ENCODE results near the gene ZNF600. TPM values are rescaled to one million over a fixed set of nuclear protein-coding genes. Genes with fewer than 3 reads are reported as not detected.
"Not testable (repeated sequence)": the region's sequence is repeated elsewhere in the genome, so short reads cannot be mapped to it uniquely, and the experiment has no call there.

ZNF600 gene
- total RNA-seq, 4 donors from 2014 or later: 4.8 to 15.0 (median 5.5) TPM

DNA sequence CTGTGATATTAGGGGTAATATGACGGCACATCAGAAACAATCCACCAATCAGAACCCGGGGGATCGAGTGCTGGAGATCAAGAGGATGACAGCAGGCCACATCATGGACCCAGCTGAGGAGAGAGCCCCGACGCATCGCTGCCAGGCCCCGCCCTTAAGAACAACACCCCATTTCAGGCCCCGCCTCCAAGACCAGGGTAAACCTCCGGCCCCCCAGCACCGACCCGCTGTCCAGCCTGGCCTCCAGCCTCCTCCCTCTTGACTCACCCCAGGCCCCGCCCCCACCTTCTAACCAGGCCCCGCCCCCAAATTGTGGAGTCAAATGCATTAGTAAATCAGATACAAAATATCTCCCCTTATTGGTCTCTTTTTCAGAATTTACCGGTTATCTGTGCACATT lies 47.0 kb downstream of the ZNF600 start:
- peaks cover 12 to 15% (median 15%) of the 10 kb centered on the region in 4 donors for H3K4me1 ChIP-seq
- no peak overlapping the region for H3K4me3 ChIP-seq
- WGBS: 90% methylated on average over 14 of the region's 14 CpGs
- TF ChIP-seq EP300 (IDR thresholded peaks at IDR 0.05) (no peak), POLR2AphosphoS5 (IDR thresholded peaks at IDR 0.05) (no peak), POLR2A (IDR thresholded peaks at IDR 0.05; ENCODE audit: low read depth) (no peak)
- TF ChIP-seq, protein P1, sequence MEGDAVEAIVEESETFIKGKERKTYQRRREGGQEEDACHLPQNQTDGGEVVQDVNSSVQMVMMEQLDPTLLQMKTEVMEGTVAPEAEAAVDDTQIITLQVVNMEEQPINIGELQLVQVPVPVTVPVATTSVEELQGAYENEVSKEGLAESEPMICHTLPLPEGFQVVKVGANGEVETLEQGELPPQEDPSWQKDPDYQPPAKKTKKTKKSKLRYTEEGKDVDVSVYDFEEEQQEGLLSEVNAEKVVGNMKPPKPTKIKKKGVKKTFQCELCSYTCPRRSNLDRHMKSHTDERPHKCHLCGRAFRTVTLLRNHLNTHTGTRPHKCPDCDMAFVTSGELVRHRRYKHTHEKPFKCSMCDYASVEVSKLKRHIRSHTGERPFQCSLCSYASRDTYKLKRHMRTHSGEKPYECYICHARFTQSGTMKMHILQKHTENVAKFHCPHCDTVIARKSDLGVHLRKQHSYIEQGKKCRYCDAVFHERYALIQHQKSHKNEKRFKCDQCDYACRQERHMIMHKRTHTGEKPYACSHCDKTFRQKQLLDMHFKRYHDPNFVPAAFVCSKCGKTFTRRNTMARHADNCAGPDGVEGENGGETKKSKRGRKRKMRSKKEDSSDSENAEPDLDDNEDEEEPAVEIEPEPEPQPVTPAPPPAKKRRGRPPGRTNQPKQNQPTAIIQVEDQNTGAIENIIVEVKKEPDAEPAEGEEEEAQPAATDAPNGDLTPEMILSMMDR (IDR thresholded peaks at IDR 0.05): no peak
- DNase-seq (ENCODE audit: extremely low spot score): no peak
- no peak overlapping the region for H3K27ac ChIP-seq (replicated peaks in 1 of 4)
- peaks cover 0 to 8% (median 0%) of the 10 kb centered on the region in 4 donors for H3K27me3 ChIP-seq
- H3K36me3 ChIP-seq: no peaks in the 10 kb centered on the region
- no peaks in the 10 kb centered on the region for H3K9me3 ChIP-seq
- intact Hi-C loops (cut with DNase I): loop anchor here (5.0 kb wide), 1 partner anchor 48 kb away; the partner anchor contains the start of gene ZNF600

DNA sequence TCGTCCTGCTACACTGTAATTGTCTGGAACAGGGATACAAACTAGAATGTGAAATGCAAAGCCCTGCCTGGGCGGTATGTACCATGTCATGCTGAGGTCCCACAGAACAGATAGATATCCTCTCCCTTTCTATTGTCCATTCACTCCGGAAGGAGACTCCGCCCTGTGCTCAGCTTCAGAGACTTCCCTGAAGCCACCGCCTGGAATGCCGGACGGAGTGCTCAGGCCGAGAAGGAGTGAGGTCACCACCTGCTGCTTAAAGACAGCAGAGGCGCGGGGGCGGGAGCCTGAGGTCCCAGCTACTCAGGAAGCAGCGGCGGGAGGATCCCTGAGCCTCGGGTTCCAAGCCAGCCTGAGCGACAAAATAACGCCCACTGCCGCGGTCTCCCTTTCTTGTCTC lies 50.9 kb downstream of the ZNF600 start:
- DNase-seq (ENCODE audit: extremely low spot score): no peak
- 58% methylated on average over 18 of the region's 18 CpGs for WGBS
- H3K9me3 ChIP-seq: no peaks in the 10 kb centered on the region
- H3K27me3 ChIP-seq: no peaks in the 10 kb centered on the region
- peak overlapping the region; percentile 64 to 83 (median 74) for H3K4me3 ChIP-seq
- peaks cover 22 to 31% (median 28%) of the 10 kb centered on the region in 4 donors for H3K4me1 ChIP-seq
- peaks cover 0 to 1% (median 0%) of the 10 kb centered on the region in 4 donors for H3K36me3 ChIP-seq
- intact Hi-C loops (cut with DNase I): loop anchor here (5.0 kb wide), 1 partner anchor 52 kb away; the partner anchor contains the start of gene ZNF600
- peak overlapping the region; percentile 74 to 92 (median 86) for H3K27ac ChIP-seq (replicated peaks in 1 of 4)
- TF ChIP-seq, protein P1 (IDR thresholded peaks at IDR 0.05): no peak
- TF ChIP-seq POLR2AphosphoS5 (IDR thresholded peaks at IDR 0.05) (peak; percentile 38 to 67), EP300 (IDR thresholded peaks at IDR 0.05) (no peak), POLR2A (IDR thresholded peaks at IDR 0.05; ENCODE audit: low read depth) (no peak)

DNA sequence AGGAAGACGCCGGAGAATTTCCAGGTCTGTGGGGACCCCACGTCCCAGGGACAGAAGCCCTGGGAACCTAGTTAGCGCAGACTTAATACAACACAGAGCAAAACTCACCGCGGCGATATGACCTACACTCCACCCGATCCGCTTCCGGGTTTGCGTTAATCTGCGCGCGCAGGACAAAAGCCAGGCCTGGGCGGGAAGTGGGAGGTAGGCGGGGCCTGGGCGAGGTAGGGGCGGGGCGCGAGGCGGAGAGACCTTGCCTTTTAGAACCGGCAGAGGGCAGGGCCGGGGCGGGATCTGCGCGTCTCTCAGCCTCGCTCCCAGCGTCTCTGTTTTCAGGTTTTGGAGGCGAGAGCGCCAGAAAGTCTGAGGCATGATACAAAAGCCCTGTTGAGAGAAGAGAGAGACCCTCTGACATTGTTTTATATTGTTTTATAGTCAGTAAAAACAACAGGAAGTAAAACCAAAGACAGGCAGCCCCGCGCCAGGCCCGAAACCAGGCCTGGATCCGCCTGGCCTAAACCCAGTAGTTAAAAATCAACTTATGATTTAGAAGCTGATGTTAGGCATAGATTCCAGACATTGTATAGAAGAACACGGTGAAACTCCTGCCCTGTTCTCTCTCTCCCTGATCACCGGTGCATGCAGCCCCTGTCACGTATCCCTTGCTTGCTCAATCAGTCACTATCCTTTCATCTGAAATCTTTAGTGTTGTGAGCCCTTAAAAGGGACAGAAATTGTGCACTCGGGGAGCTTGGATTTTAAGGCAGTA lies 51.5 kb downstream of the ZNF600 start, which contains the start of gene ZNF611:
TSS of gene ZNF611 (minus strand) at position 152 of the 769 bp plus-strand sequence. CDS start 19,150 bp downstream, outside the sequence.
- intact Hi-C loops (cut with DNase I): loop anchor here (5.0 kb wide), 2 partner anchors 43 to 52 kb away; partner anchors contain the start of gene ZNF600
- DNase-seq (ENCODE audit: extremely low spot score): peak; percentile 100

DNA sequence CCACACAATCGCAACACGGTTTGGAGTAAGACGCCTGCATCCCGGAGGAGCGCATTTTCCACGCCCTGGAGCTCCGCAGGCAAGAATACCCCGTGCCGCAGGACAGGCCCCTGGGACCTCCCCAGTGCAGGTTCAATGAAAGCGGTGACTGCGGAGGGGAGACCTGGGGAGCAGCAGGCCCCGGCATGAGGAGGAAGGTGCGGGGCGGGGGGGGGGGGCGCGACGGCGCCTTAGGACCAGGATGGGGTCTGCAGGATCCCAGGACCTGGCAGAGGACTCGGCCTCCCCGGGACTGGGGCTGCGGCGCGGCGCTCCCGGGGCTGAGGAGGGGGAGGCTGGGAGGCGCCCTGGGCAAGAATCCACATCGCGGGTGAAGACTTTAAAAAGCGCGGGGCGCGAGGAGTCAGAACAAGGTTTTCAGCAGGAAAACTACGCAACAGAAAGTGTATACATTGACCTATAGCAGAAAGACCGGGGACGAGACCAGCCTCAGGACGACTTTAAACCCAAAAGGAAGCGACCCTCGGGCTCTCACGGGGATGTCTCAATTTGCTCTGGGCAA lies 52.2 kb downstream of the ZNF600 start:
- TF ChIP-seq POLR2AphosphoS5 (IDR thresholded peaks at IDR 0.05) (no peak), EP300 (IDR thresholded peaks at IDR 0.05) (no peak), POLR2A (IDR thresholded peaks at IDR 0.05; ENCODE audit: low read depth) (no peak)
- TF ChIP-seq, protein P1 (IDR thresholded peaks at IDR 0.05): no peak
- Histone ChIP-seq H3K27ac (replicated peaks in 1 of 4) (peak overlapping the region; percentile 74 to 92 (median 86)), H3K36me3 (peaks cover 0 to 4% (median 0%) of the 10 kb centered on the region in 4 donors), H3K27me3 (no peaks in the 10 kb centered on the region), H3K4me3 (peak overlapping the region; percentile 64 to 83 (median 74)), H3K9me3 (no peaks in the 10 kb centered on the region), H3K4me1 (peaks cover 22 to 31% (median 28%) of the 10 kb centered on the region in 4 donors)
- no peak for DNase-seq (ENCODE audit: extremely low spot score)
- intact Hi-C loops (cut with DNase I): loop anchor here (5.0 kb wide), 1 partner anchor 42 kb away; no protein-coding TSS in a partner anchor
- under 1% methylated on average over 39 of the region's 39 CpGs for WGBS

More for the DNA sequence above, 51.5 kb downstream of the ZNF600 start, which contains the start of gene ZNF611:
- peaks cover 22 to 31% (median 28%) of the 10 kb centered on the region in 4 donors for H3K4me1 ChIP-seq
- TF ChIP-seq POLR2AphosphoS5 (IDR thresholded peaks at IDR 0.05): peak; percentile 93 to 96
- no peak for TF ChIP-seq EP300 (IDR thresholded peaks at IDR 0.05)
- TF ChIP-seq POLR2A (IDR thresholded peaks at IDR 0.05; ENCODE audit: low read depth): peak; percentile 63
- TF ChIP-seq, protein P1 (IDR thresholded peaks at IDR 0.05): peak; percentile 52 to 70 (median 67)
- peaks cover 0 to 4% (median 0%) of the 10 kb centered on the region in 4 donors for H3K36me3 ChIP-seq
- H3K27ac ChIP-seq (replicated peaks in 1 of 4): peak within 1 kb of the TSS; percentile 74 to 92 (median 86)
- H3K27me3 ChIP-seq: no peaks in the 10 kb centered on the region
- H3K9me3 ChIP-seq: no peaks in the 10 kb centered on the region
- WGBS: 10% methylated on average over 31 of the region's 38 CpGs
- H3K4me3 ChIP-seq: peak within 1 kb of the TSS; percentile 64 to 83 (median 74)

DNA sequence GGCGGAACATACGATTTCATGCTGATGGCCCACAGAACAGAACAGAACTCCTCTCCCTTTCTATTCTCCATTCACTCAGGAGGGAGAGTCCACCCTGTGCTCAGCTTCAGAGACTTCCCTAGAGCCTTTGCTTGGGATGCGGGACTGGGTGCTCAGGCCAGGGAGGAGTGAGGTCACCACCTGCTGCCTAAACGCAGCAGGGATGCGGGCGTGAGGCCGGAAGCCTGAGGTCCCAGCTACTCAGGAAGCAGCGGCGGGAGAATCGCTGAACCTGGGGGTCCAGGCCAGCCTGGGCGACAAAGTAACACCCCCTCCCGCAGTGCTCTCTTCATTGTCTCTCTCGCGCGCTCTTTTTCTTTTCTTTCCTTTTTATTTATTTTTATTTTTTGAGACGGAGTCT lies 60.5 kb downstream of the ZNF600 start:
- peaks cover 13 to 64% (median 45%) of the 10 kb centered on the region in 4 donors for H3K36me3 ChIP-seq
- H3K4me1 ChIP-seq; DNase-seq (ENCODE audit: extremely low spot score); H3K27me3 ChIP-seq; intact Hi-C loops (cut with DNase I); H3K4me3 ChIP-seq; H3K9me3 ChIP-seq; H3K27ac ChIP-seq (replicated peaks in 1 of 4): not testable (repeated sequence)
- 91% methylated on average over 16 of the region's 16 CpGs for WGBS

Measured in esophagus muscularis mucosa (tissue), 4 donors.